Measurements from ENCODE around the gene TREM1. TPM values are rescaled to one million over a fixed set of nuclear protein-coding genes. Genes with fewer than 3 reads are reported as not detected.

The TREM1 gene
- polyA plus RNA-seq, 1 experiment: 0.20 TPM

DNA sequence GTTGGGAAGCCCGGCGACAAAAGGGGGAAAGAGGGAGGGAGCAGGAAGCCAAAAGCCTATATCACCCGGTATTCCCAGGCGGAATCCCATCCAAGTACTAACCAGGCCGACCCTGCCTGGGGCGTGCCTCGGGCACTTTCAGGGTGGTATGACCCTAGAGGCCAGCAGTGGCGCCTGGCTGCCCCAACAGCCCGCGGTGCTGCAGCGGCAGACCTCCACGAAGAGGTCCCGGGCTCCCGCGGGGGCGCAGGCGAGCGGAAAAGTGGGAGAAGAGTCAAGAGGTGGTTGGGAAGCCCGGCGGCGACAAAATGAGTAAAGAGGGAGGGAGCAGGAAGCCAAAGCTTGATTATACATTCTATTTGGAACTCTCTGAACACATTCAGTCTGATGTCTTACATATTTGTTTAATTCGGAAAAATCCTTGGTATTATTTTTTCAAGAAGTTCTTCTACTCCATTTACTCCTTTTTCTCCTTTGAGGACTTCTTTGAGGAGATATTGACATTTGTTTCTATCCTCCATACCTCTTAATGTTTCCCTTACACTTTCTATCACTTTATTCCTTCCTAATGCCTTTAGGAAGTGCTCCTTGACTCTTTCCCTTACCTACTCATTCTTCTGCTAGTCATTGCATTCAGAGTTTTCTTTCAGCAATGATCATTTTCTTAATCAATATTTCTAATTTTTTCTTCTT is 46.9 kb downstream of the TREM1 start:
- Histone ChIP-seq H3K27me3 (ENCODE audit: control insufficient read depth, insufficient read depth, low read length) (peaks cover 5% of the 10 kb centered on the region), H3K36me3 (ENCODE audit: control insufficient read depth, insufficient read depth, low read length) (no peaks in the 10 kb centered on the region), H3K4me3 (ENCODE audit: low read depth, low read length) (no peak overlapping the region)
- ChIA-PET POLR2A (no interaction called here), CTCF (no interaction called here)
- no peak for DNase-seq (ENCODE audit: low read depth)
- TF ChIP-seq, protein P1, sequence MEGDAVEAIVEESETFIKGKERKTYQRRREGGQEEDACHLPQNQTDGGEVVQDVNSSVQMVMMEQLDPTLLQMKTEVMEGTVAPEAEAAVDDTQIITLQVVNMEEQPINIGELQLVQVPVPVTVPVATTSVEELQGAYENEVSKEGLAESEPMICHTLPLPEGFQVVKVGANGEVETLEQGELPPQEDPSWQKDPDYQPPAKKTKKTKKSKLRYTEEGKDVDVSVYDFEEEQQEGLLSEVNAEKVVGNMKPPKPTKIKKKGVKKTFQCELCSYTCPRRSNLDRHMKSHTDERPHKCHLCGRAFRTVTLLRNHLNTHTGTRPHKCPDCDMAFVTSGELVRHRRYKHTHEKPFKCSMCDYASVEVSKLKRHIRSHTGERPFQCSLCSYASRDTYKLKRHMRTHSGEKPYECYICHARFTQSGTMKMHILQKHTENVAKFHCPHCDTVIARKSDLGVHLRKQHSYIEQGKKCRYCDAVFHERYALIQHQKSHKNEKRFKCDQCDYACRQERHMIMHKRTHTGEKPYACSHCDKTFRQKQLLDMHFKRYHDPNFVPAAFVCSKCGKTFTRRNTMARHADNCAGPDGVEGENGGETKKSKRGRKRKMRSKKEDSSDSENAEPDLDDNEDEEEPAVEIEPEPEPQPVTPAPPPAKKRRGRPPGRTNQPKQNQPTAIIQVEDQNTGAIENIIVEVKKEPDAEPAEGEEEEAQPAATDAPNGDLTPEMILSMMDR (IDR thresholded peaks at IDR 0.05; ENCODE audit: insufficient read depth, low read depth, low read length): no peak

DNA sequence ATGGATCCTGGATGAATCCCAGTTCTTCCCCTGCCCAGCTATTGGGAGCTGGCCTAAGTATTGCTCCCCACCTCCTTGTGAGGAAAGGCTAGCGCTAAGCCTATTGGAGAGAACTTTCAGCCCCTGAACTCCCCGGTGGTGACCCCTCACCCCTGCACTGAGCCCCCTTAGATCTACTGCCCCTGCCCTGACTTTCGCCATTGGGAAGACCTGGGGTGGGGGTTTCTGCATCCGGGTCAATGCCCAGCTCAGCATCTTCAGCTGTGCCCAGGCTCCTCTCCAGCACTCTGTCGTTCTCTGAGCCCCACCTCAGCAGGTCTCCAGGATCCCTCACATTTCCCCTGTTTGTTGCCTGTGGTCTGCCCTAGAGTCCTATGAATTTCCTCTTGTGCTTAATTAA is 49.4 kb downstream of the TREM1 start:
- Histone ChIP-seq H3K27me3 (ENCODE audit: control insufficient read depth, insufficient read depth, low read length) (peaks cover 5% of the 10 kb centered on the region), H3K36me3 (ENCODE audit: control insufficient read depth, insufficient read depth, low read length) (no peaks in the 10 kb centered on the region), H3K4me3 (ENCODE audit: low read depth, low read length) (no peak overlapping the region)
- TF ChIP-seq, protein P1 (IDR thresholded peaks at IDR 0.05; ENCODE audit: insufficient read depth, low read depth, low read length): no peak
- ChIA-PET POLR2A (no interaction called here), CTCF (no interaction called here)
- no peak for DNase-seq (ENCODE audit: low read depth)

DNA sequence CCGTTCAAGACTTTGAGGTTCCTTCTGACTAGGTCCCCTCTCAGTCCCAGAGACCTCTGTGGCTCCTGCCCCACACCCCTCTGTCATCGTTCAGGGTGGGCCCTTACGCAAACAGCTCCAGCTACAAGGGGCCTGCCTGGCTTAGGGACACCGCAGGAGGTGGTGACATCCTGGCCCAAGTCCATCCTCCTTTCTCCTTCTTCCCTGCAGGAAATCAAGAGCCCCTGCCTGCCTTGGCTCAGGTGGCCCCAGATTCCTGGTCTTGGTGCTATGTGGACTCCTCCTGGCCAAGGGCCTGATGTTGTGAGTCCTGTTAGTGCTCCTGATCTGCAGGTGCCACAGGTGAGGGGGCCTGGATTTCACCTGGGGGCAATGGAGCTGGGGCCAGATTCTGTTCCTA is 50.2 kb downstream of the TREM1 start:
- ChIA-PET POLR2A (no interaction called here), CTCF (no interaction called here)
- DNase-seq (ENCODE audit: low read depth): no peak
- H3K27me3 ChIP-seq (ENCODE audit: control insufficient read depth, insufficient read depth, low read length): peaks cover 5% of the 10 kb centered on the region
- TF ChIP-seq, protein P1 (IDR thresholded peaks at IDR 0.05; ENCODE audit: insufficient read depth, low read depth, low read length): no peak
- no peak overlapping the region for H3K4me3 ChIP-seq (ENCODE audit: low read depth, low read length)
- H3K36me3 ChIP-seq (ENCODE audit: control insufficient read depth, insufficient read depth, low read length): no peaks in the 10 kb centered on the region

DNA sequence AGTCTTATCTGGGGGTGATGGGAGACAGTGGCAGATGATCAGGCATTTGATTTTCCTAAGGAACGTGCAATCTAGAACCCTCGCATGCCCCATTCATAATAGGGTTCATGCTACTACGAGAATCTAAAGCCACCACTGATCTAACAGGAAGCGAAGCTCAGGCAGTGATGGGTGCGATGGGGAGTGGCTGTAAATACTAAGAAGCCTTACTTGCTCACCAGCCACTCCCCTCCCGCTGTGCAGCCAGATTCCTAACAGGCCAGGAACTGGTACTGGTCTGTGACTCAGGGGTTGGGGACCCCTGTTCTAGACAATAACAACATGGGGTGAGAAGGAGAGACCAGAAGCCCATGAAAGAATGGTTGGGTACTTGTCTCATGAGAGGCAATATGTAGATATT is 53.8 kb downstream of the TREM1 start:
- ChIA-PET CTCF (no interaction called here), POLR2A (no interaction called here)
- DNase-seq (ENCODE audit: low read depth): no peak

DNA sequence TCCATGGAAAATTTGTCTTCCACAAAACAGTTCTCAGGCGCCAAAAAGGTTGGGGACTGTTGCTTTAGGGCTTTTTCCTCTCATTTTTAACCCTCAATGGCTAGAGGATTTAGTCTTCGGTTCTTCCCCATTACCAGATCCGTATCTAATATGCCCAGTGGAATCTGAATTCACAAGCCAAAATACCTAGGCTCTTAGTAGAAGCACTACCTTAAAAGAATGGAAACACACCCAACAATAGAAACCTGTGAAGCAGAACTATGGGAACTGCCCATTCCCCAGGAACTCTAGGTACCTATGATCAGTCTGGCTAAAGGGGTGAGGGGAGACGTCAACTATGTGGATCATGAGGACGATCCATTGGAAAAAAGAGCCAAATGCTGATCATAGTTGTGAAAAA is 55.2 kb downstream of the TREM1 start:
- no peak overlapping the region for H3K4me3 ChIP-seq (ENCODE audit: low read depth, low read length)
- DNase-seq (ENCODE audit: low read depth): no peak
- peaks cover 2% of the 10 kb centered on the region; the same call in 1 of the 2 replicates for H3K27me3 ChIP-seq (ENCODE audit: control insufficient read depth, insufficient read depth, low read length)
- no peaks in the 10 kb centered on the region for H3K36me3 ChIP-seq (ENCODE audit: control insufficient read depth, insufficient read depth, low read length)
- ChIA-PET POLR2A (no interaction called here), CTCF (no interaction called here)
- TF ChIP-seq, protein P1 (IDR thresholded peaks at IDR 0.05; ENCODE audit: insufficient read depth, low read depth, low read length): no peak

More for the DNA sequence above, 53.8 kb downstream of the TREM1 start:
- H3K27me3 ChIP-seq (ENCODE audit: control insufficient read depth, insufficient read depth, low read length): peaks cover 2% of the 10 kb centered on the region; the same call in 1 of the 2 replicates
- TF ChIP-seq, protein P1 (IDR thresholded peaks at IDR 0.05; ENCODE audit: insufficient read depth, low read depth, low read length): no peak
- H3K4me3 ChIP-seq (ENCODE audit: low read depth, low read length): no peak overlapping the region
- H3K36me3 ChIP-seq (ENCODE audit: control insufficient read depth, insufficient read depth, low read length): no peaks in the 10 kb centered on the region
